PC-3 (cell line): ENCODE data around the gene COG5.

Experiments
- CTCF ChIP-seq: fragments of 300-600 bp; sonication (generic); conservative IDR thresholded peaks from 2 replicates; pipeline ENCODE4 v1.5.1; 2017; ENCODE audit warnings: antibody characterized with exemption, low read depth, mild to moderate bottlenecking, low read length
- EZH2 ChIP-seq: fragments of 300-600 bp; sonication (generic); IDR thresholded peaks from one replicate; pipeline ENCODE4 v1.6.1; 2017; ENCODE audit warnings: antibody characterized with exemption, mild to moderate bottlenecking, low read length; ENCODE audit not compliant: unreplicated experiment
- EZH2phosphoT487 ChIP-seq: fragments of 300-600 bp; sonication (generic); IDR thresholded peaks from 2 replicates; pipeline ENCODE4 v1.6.1; 2018; ENCODE audit warnings: mild to moderate bottlenecking, antibody characterized with exemption, low read length, borderline replicate concordance

GRCh38 chr7:107467972-107468371, 95.7 kb downstream of the COG5 start:
- TF ChIP-seq CTCF (no peak), EZH2 (no peak), EZH2phosphoT487 (no peak)
